GM12865 (cell line): ENCODE measurements around the gene MCC.

ENCODE experiments used
- DNase-seq: peaks from one replicate; pipeline ENCODE4 v3.0.0; 2010; ENCODE audit warnings: low read depth
- H3K4me3 ChIP-seq: 2 replicates; pipeline ENCODE4 v1.5.1; 2011; ENCODE audit warnings: mild to moderate bottlenecking, low read depth, low read length, control low read depth
- TF ChIP-seq, protein P1 (sequence below): IDR thresholded peaks from 2 replicates; pipeline ENCODE4 v1.5.1; 2011; ENCODE audit warnings: low read length, control low read depth, low read depth, inconsistent platforms; ENCODE audit not compliant: insufficient read depth; ENCODE audit errors: missing control alignments

MCC gene

DNA sequence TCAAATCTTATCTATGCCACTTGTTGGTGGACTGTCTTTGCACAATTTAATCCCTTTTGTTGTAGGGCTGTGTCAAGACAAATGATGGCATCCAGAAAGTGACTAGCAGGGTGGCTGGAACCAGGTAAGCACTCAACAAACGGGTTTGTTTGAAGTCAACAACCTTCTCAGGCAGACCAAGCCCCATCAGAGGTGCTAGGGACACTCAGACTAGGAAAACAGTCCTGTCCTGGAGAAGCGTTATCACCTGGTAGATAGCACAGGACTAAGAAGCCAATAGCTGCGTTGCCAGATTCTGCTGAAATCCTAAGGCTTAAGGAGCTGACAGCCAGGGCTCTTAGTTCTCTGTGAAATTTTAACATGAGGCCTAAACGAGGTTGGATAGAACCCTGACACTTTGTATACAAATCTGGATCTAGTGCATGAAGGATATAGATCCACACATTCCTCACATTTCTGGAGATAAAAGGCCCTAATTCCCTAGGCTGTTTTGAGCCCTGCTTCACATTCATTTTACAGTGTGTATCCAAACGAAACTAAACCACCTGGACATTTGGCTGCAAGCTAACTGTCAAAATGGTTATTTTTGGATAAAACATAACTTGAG, 331.9 kb downstream of the MCC start:
- H3K4me3 ChIP-seq: no peak overlapping the region
- TF ChIP-seq, protein P1, sequence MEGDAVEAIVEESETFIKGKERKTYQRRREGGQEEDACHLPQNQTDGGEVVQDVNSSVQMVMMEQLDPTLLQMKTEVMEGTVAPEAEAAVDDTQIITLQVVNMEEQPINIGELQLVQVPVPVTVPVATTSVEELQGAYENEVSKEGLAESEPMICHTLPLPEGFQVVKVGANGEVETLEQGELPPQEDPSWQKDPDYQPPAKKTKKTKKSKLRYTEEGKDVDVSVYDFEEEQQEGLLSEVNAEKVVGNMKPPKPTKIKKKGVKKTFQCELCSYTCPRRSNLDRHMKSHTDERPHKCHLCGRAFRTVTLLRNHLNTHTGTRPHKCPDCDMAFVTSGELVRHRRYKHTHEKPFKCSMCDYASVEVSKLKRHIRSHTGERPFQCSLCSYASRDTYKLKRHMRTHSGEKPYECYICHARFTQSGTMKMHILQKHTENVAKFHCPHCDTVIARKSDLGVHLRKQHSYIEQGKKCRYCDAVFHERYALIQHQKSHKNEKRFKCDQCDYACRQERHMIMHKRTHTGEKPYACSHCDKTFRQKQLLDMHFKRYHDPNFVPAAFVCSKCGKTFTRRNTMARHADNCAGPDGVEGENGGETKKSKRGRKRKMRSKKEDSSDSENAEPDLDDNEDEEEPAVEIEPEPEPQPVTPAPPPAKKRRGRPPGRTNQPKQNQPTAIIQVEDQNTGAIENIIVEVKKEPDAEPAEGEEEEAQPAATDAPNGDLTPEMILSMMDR: no peak
- no peak for DNase-seq

DNA sequence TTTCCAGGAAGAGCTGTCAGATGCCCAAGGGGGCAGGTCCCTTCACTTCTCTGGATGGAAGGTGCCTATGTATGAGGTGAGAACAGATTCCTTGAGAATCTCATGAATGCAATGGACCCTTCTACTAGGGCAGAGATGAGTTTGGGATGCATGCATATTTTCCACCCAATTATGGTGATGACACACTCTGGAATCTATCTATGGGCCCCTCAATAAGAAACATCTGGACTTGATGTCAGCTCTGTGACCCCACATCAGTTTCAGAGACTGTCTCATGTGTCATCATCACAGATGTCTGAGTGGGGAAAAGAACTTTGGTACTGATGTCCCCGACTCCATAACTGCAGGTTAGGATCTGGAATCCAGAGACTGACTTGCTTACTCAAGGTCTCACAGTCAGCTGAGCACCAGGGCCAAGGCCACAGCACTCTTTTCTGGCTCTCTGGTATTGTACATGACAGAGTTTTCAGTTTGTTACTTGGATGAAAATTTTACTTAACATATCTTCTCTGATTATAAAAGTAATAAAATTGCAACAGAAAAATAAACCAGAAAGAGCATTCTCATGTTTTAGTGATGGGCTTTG, 334.6 kb downstream of the MCC start:
- TF ChIP-seq, protein P1: no peak
- no peak for DNase-seq

DNA sequence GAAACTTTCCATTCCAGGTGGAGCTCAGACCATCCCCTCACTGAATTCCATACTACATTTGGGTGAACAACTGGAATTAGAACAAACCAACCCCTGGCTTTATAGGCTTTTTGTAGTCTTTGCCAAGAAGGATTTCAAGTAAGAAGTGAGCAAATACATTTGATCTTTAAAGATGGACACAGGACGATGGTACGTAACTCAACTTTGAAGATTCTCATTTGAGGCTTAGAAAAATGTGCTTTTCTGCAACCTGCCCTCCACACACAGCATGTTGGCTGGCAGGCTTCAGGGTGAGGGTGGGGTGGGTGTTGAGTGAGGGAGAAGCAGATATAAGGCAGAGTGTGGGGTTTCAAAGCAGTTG, 335.9 kb downstream of the MCC start:
- TF ChIP-seq, protein P1: no peak
- DNase-seq: no peak
- no peak overlapping the region for H3K4me3 ChIP-seq

More for the DNA sequence above, 334.6 kb downstream of the MCC start:
- H3K4me3 ChIP-seq: no peak overlapping the region

DNA sequence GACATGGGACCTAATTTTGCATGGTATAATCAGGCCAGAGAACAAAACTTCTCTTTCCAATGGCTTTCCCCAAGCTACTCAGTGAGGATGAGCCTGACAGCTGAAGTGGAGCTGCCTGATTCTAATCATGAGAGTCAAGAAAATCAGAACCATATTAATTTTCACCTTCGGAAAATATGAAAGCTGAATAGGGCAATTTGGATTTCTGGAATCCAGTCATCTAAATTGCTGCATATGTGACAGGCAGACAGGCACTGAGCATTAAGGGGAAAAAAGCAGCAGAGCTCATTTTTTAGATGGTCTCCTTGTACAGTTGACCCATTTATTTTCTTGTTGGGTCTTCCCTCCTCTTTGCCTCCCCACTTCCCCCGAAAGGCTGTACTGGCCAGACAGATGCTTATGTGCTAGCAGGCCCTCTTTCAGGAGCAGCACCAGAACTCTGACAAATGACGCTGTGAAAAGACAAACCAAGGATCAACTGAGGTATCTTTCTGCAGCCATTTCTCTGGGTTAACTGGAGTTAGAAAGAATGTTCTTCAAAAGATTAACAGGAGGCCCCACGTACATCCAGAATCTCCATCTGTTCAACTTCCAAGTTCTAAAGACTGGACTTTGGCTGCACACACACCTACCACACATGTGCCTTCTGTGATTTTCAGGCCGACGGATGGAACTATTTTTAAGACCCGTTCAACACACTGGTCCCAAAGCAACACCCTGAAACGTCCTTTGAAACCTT, 336.4 kb downstream of the MCC start:
- TF ChIP-seq, protein P1: no peak
- no peak overlapping the region for H3K4me3 ChIP-seq
- no peak for DNase-seq

DNA sequence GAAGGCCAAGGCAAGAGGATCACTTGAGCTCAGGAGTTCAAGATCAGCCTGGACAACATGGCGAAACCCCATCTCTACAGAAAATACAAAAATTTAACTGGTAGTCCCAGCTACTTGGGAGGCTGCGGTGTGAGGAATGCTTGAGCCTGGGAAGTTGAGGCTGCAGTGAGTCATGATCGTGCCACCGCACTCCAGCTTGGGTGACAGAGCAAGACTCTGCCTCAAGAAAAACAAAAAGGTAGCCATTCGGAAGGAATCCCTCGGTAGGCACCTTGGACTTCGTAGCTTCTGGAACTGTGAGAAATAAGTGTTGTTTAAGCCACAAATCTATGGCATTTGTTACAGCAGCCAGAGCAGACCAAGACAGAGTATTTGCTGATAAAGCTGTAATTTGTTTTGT, 337.4 kb downstream of the MCC start:
- no peak for DNase-seq
- TF ChIP-seq, protein P1: no peak
- no peak overlapping the region for H3K4me3 ChIP-seq

DNA sequence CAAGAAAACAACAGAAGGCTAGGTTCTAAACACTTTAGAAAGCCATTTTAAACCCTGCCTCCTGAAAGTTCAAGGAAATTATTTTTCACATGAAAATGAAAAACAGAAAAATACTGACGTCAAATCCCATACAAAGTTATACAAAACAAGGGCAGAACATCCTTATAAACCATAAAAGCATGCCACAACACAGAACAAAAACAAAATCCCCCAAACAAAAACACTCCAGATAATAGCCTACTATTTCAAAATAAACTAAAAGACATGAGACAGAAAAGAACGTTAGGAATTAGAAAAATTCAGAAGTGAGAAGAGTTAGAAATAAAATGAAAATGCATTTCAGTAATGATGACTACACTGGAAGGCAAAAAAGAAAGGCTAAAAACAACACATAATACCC, 338.0 kb downstream of the MCC start:
- no peak overlapping the region for H3K4me3 ChIP-seq
- TF ChIP-seq, protein P1: no peak
- DNase-seq: no peak

DNA sequence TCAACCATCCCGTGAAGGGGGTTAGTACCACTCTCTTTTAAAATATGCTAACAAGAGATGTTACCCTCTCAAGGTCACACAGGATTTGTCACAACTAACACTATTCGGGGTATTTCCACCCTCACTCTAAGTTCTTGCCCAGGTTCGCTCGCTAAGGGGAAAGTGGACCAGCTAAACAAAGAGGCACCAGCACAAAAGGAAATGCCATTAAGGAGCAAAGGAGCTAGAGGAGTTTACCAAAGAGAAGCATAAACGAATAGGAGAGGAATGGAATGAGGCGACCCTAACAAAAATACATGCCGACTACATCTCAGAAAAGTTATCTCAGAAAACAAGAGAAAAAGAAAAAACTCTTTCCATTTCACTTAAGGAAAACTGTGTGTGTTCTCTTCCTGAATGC, 340.7 kb downstream of the MCC start:
- no peak for DNase-seq
- H3K4me3 ChIP-seq: no peak overlapping the region
- TF ChIP-seq, protein P1: no peak
